ENCODE results near the gene TMEM116. TPM values are rescaled to one million over a fixed set of nuclear protein-coding genes. Genes with fewer than 3 reads are reported as not detected.

TMEM116 gene
- total and polyA plus RNA-seq, 2 of the 4 experiments (the other 2 are of a cell fraction) = 5.5 to 8.4 TPM

GRCh38 chr12:111984820-111985219 lies 28.1 kb downstream of the TMEM116 start:
- Histone ChIP-seq H3K23ac (ENCODE audit: low read depth, low read length) (no peak overlapping the region), H3K79me1 (ENCODE audit: low read depth in 1 of 2, low read length in 2 of 2) (no peaks in the 10 kb centered on the region), H3K14ac (replicated peaks; ENCODE audit: low read depth, low read length) (no peak overlapping the region), H3K27ac (ENCODE audit: insufficient read depth, low read length) (no peak overlapping the region), H2BK15ac (ENCODE audit: low read depth, low read length) (no peak overlapping the region), H4K91ac (ENCODE audit: insufficient read depth, low read depth, low read length) (no peak overlapping the region), H2AK9ac (replicated peaks; ENCODE audit: low read depth, low read length, poor library complexity) (no peak overlapping the region), H3K9me3 (ENCODE audit: control insufficient read depth, insufficient read depth, low read length) (no peaks in the 10 kb centered on the region), H3K4ac (ENCODE audit: low read depth, low read length) (no peak overlapping the region), H4K20me1 (ENCODE audit: insufficient read depth, low read length) (no peaks in the 10 kb centered on the region), H3K36me3 (ENCODE audit: control insufficient read depth, insufficient read depth, low read length) (no peaks in the 10 kb centered on the region), H2BK120ac (ENCODE audit: low read depth, low read length) (no peak overlapping the region), H3K4me1 (ENCODE audit: control insufficient read depth, insufficient read depth, low read length) (no peaks in the 10 kb centered on the region), H3K18ac (ENCODE audit: low read depth, low read length) (no peak overlapping the region), H4K5ac (ENCODE audit: low read depth, low read length) (no peak overlapping the region), H2BK20ac (ENCODE audit: low read depth, low read length) (no peak overlapping the region), H3K4me2 (ENCODE audit: low read depth, low read length) (no peak overlapping the region), H2AK5ac (ENCODE audit: low read depth, low read length) (no peak overlapping the region), H3K9me1 (ENCODE audit: insufficient read depth, low read length) (no peaks in the 10 kb centered on the region), H3K56ac (ENCODE audit: extremely low read depth, insufficient read depth, low read length) (no peak overlapping the region), H4K8ac (ENCODE audit: low read depth in 2 of 2, low read length in 2 of 2) (no peak overlapping the region), H2AFZ (replicated peaks; ENCODE audit: low read length, poor library complexity) (no peak overlapping the region), H3K9ac (ENCODE audit: low read depth, low read length) (no peak overlapping the region), H3K27me3 (ENCODE audit: control insufficient read depth, insufficient read depth, low read length) (no peaks in the 10 kb centered on the region), H2BK5ac (ENCODE audit: low read depth, low read length, poor library complexity, severe bottlenecking) (no peak overlapping the region), H3K4me3 (ENCODE audit: insufficient read depth, low read depth, low read length) (no peak overlapping the region)
- in situ Hi-C loops (cut with MboI; ENCODE audit: low sequenced_read_pairs) = no loop called here
- no peak for TF ChIP-seq CHD1 (IDR thresholded peaks at IDR 0.05; ENCODE audit: low read depth, low read length)
- TF ChIP-seq FOS (IDR thresholded peaks at IDR 0.05; ENCODE audit: low read depth, low read length) = no peak
- no peak for TF ChIP-seq MAFK (IDR thresholded peaks at IDR 0.05; ENCODE audit: low read depth, low read length)
- no peak for TF ChIP-seq NFE2L2 (IDR thresholded peaks at IDR 0.05; ENCODE audit: low read depth, low read length)
- TF ChIP-seq, protein P1, sequence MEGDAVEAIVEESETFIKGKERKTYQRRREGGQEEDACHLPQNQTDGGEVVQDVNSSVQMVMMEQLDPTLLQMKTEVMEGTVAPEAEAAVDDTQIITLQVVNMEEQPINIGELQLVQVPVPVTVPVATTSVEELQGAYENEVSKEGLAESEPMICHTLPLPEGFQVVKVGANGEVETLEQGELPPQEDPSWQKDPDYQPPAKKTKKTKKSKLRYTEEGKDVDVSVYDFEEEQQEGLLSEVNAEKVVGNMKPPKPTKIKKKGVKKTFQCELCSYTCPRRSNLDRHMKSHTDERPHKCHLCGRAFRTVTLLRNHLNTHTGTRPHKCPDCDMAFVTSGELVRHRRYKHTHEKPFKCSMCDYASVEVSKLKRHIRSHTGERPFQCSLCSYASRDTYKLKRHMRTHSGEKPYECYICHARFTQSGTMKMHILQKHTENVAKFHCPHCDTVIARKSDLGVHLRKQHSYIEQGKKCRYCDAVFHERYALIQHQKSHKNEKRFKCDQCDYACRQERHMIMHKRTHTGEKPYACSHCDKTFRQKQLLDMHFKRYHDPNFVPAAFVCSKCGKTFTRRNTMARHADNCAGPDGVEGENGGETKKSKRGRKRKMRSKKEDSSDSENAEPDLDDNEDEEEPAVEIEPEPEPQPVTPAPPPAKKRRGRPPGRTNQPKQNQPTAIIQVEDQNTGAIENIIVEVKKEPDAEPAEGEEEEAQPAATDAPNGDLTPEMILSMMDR (conservative IDR thresholded peaks at IDR 0.05; ENCODE audit: low read depth, low read length) = no peak
- TF ChIP-seq MAZ (IDR thresholded peaks at IDR 0.05; ENCODE audit: borderline replicate concordance, low read depth, low read length) = no peak
- no peak for TF ChIP-seq BHLHE40 (IDR thresholded peaks at IDR 0.05; ENCODE audit: low read depth, low read length)
- TF ChIP-seq ELK1 (IDR thresholded peaks at IDR 0.05; ENCODE audit: borderline replicate concordance, low read depth, low read length) = no peak
- CTCF ChIA-PET = interaction anchor here (1.0 kb wide), 1 partner anchor 20 kb away, joined by 3 read pairs; no protein-coding TSS in a partner anchor
- dilution Hi-C loops (cut with HindIII; ENCODE audit: low sequenced_read_pairs, unreplicated experiment) = no loop called here
- POLR2A ChIA-PET (ENCODE audit: unreplicated experiment) = no interaction called here
- WGBS, 2 experiments (ENCODE audit: extremely low coverage in 2 of 2, insufficient read length in 1 of 2) = 100% methylated on average over 1 of the region's 2 CpGs; no CpG with 5 or more reads in 1 of the 2 experiments
- no peak for DNase-seq
- no peak for ATAC-seq (ENCODE audit: low read depth)
- no TSS peak for BruUV-seq (replicated peaks)
- intact Hi-C loops (cut with micrococcal nuclease) = no loop called here
